ENCODE results near the gene FHOD3.

The FHOD3 gene

GRCh38 chr18:36406805-36407204 lies 109.3 kb downstream of the FHOD3 start:
- no peak overlapping the region for H3K4me3 ChIP-seq (ENCODE audit: low read depth, low read length)
- no peak for DNase-seq (ENCODE audit: low read depth)
- no peak for TF ChIP-seq CTCF (IDR thresholded peaks at IDR 0.05; ENCODE audit: control insufficient read depth, extremely low read depth, insufficient read depth)

- no peak for DNase-seq (ENCODE audit: low read depth)
- H3K4me3 ChIP-seq (ENCODE audit: low read depth, low read length) = no peak overlapping the region
- no peak for TF ChIP-seq CTCF (IDR thresholded peaks at IDR 0.05; ENCODE audit: control insufficient read depth, extremely low read depth, insufficient read depth)
Observed at GRCh38 chr18:36408606-36409005, 111.1 kb downstream of the FHOD3 start.

GRCh38 chr18:36409779-36410178 lies 112.3 kb downstream of the FHOD3 start:
- TF ChIP-seq CTCF (IDR thresholded peaks at IDR 0.05; ENCODE audit: control insufficient read depth, extremely low read depth, insufficient read depth) = no peak
- no peak for DNase-seq (ENCODE audit: low read depth)

GRCh38 chr18:36410346-36410745 lies 112.8 kb downstream of the FHOD3 start:
- DNase-seq (ENCODE audit: low read depth) = no peak
- no peak for TF ChIP-seq CTCF (IDR thresholded peaks at IDR 0.05; ENCODE audit: control insufficient read depth, extremely low read depth, insufficient read depth)
- no peak overlapping the region for H3K4me3 ChIP-seq (ENCODE audit: low read depth, low read length)

More at GRCh38 chr18:36409779-36410178, 112.3 kb downstream of the FHOD3 start:
- no peak overlapping the region for H3K4me3 ChIP-seq (ENCODE audit: low read depth, low read length)

GRCh38 chr18:36411745-36412168 lies 114.2 kb downstream of the FHOD3 start:
- no peak overlapping the region for H3K4me3 ChIP-seq (ENCODE audit: low read depth, low read length)
- peak; percentile 37; the same call in 1 of the 2 replicates for TF ChIP-seq CTCF (IDR thresholded peaks at IDR 0.05; ENCODE audit: control insufficient read depth, extremely low read depth, insufficient read depth)
- no peak for DNase-seq (ENCODE audit: low read depth)

- H3K4me3 ChIP-seq (ENCODE audit: low read depth, low read length) = no peak overlapping the region
- DNase-seq (ENCODE audit: low read depth) = no peak
- peak; percentile 43 for TF ChIP-seq CTCF (IDR thresholded peaks at IDR 0.05; ENCODE audit: control insufficient read depth, extremely low read depth, insufficient read depth)
Observed at GRCh38 chr18:36412778-36413177, 115.3 kb downstream of the FHOD3 start.

GRCh38 chr18:36415171-36415570 lies 117.7 kb downstream of the FHOD3 start:
- no peak for TF ChIP-seq CTCF (IDR thresholded peaks at IDR 0.05; ENCODE audit: control insufficient read depth, extremely low read depth, insufficient read depth)
- H3K4me3 ChIP-seq (ENCODE audit: low read depth, low read length) = no peak overlapping the region
- DNase-seq (ENCODE audit: low read depth) = no peak

All from LNCaP clone FGC (cell line).